IPS DF 6.9 (cell line): ENCODE measurements around the gene GTPBP6.
"Not testable (repeated sequence)": the region's sequence is repeated elsewhere in the genome, so short reads cannot be mapped to it uniquely, and the experiment has no call there.

Source experiments
- DNase-seq: peaks from one replicate; pipeline ENCODE4 v3.0.0-alpha.2; 2013; ENCODE audit warnings: low read depth, low spot score
- H3K27ac ChIP-seq: one replicate; pipeline ENCODE4 v1.5.1; 2013; ENCODE audit warnings: low read length, control low read depth
- H3K27me3 ChIP-seq: 2 replicates; pipeline ENCODE4 v1.6.1; 2013; ENCODE audit warnings: mild to moderate bottlenecking, low read length; ENCODE audit not compliant: control insufficient read depth, insufficient read depth
- H3K36me3 ChIP-seq: 2 replicates; pipeline ENCODE4 v1.6.1; 2013; ENCODE audit warnings: low read length; ENCODE audit not compliant: control insufficient read depth, insufficient read depth
- H3K4me1 ChIP-seq: 2 replicates; pipeline ENCODE4 v1.6.1; 2013; ENCODE audit warnings: low read length; ENCODE audit not compliant: control insufficient read depth, insufficient read depth
- H3K4me3 ChIP-seq: 2 replicates; pipeline ENCODE4 v1.5.1; 2013; ENCODE audit warnings: mild to moderate bottlenecking, low read length
- H3K9me3 ChIP-seq: 2 replicates; pipeline ENCODE4 v1.6.1; 2013; ENCODE audit warnings: low read length, inconsistent platforms; ENCODE audit not compliant: control insufficient read depth, insufficient read depth
- WGBS: extraction: QIAGEN DNeasy Blood & Tissue Kit; methylation state at CpG from one replicate; pipeline ENCODE4 v1.1.7; 2013; ENCODE audit warnings: mixed read lengths, missing lambda C conversion rate; ENCODE audit not compliant: insufficient read length, insufficient coverage; 5-methylcytosine and 5-hydroxymethylcytosine counted together

Gene GTPBP6

GRCh38 chrX:314781-315595 lies 3.6 kb downstream of the GTPBP6 start:
- Histone ChIP-seq H3K4me3 (no peak overlapping the region), H3K36me3 (peaks cover 46% of the 10 kb centered on the region), H3K27ac (no peak overlapping the region), H3K27me3 (no peaks in the 10 kb centered on the region), H3K9me3 (no peaks in the 10 kb centered on the region), H3K4me1 (no peaks in the 10 kb centered on the region)
- no peak for DNase-seq
- WGBS: no CpG with 5 or more reads among the region's 51 CpGs

- no CpG with 5 or more reads among the region's 34 CpGs for WGBS
- Histone ChIP-seq H3K27me3 (no peaks in the 10 kb centered on the region), H3K4me3 (no peak overlapping the region), H3K4me1 (no peaks in the 10 kb centered on the region), H3K27ac (no peak overlapping the region), H3K36me3 (peaks cover 49% of the 10 kb centered on the region), H3K9me3 (no peaks in the 10 kb centered on the region)
- no peak for DNase-seq
Measured at GRCh38 chrX:314049-314448, 4.5 kb downstream of the GTPBP6 start.

GRCh38 chrX:313546-313945 lies 5.0 kb downstream of the GTPBP6 start:
- Histone ChIP-seq H3K4me1 (no peaks in the 10 kb centered on the region), H3K36me3 (peaks cover 49% of the 10 kb centered on the region), H3K27me3 (no peaks in the 10 kb centered on the region), H3K4me3 (no peak overlapping the region), H3K27ac (no peak overlapping the region), H3K9me3 (no peaks in the 10 kb centered on the region)
- no CpG with 5 or more reads among the region's 8 CpGs for WGBS
- DNase-seq: no peak

- H3K36me3 ChIP-seq: peaks cover 52% of the 10 kb centered on the region
- DNase-seq: no peak
- H3K27me3 ChIP-seq: no peaks in the 10 kb centered on the region
- no peaks in the 10 kb centered on the region for H3K9me3 ChIP-seq
- WGBS: no CpG with 5 or more reads among the region's 54 CpGs
- H3K4me3 ChIP-seq: no peak overlapping the region
- H3K27ac ChIP-seq: no peak overlapping the region
- no peaks in the 10 kb centered on the region for H3K4me1 ChIP-seq
Measured at GRCh38 chrX:312621-313331, 5.8 kb downstream of the GTPBP6 start.

GRCh38 chrX:311156-312129 lies 7.2 kb downstream of the GTPBP6 start:
- 100% methylated on average over 6 of the region's 69 CpGs for WGBS
- Histone ChIP-seq H3K27me3 (no peaks in the 10 kb centered on the region), H3K36me3 (peaks cover 59% of the 10 kb centered on the region), H3K4me1 (no peaks in the 10 kb centered on the region), H3K4me3 (no peak overlapping the region), H3K9me3 (no peaks in the 10 kb centered on the region), H3K27ac (no peak overlapping the region)
- DNase-seq: no peak

GRCh38 chrX:310621-311155 lies 7.9 kb downstream of the GTPBP6 start:
- Histone ChIP-seq H3K27me3 (no peaks in the 10 kb centered on the region), H3K36me3 (peaks cover 62% of the 10 kb centered on the region), H3K4me3 (no peak overlapping the region), H3K4me1 (no peaks in the 10 kb centered on the region), H3K9me3 (no peaks in the 10 kb centered on the region), H3K27ac (no peak overlapping the region)
- WGBS: no CpG with 5 or more reads among the region's 25 CpGs
- DNase-seq: no peak

GRCh38 chrX:308821-309520 lies 9.6 kb downstream of the GTPBP6 start:
- Histone ChIP-seq H3K36me3 (peaks cover 59% of the 10 kb centered on the region), H3K4me1 (no peaks in the 10 kb centered on the region), H3K4me3 (no peak overlapping the region), H3K27me3 (no peaks in the 10 kb centered on the region), H3K9me3 (no peaks in the 10 kb centered on the region), H3K27ac (no peak overlapping the region)
- DNase-seq: no peak
- no CpG with 5 or more reads among the region's 30 CpGs for WGBS

GRCh38 chrX:307261-308111 lies 11.1 kb downstream of the GTPBP6 start:
- H3K36me3 ChIP-seq: peaks cover 52% of the 10 kb centered on the region
- no peaks in the 10 kb centered on the region for H3K27me3 ChIP-seq
- WGBS: no CpG with 5 or more reads among the region's 58 CpGs

GRCh38 chrX:306614-307251 lies 11.9 kb downstream of the GTPBP6 start:
- H3K36me3 ChIP-seq: peaks cover 48% of the 10 kb centered on the region

More at GRCh38 chrX:307261-308111, 11.1 kb downstream of the GTPBP6 start:
- no peaks in the 10 kb centered on the region for H3K4me1 ChIP-seq
- no peaks in the 10 kb centered on the region for H3K9me3 ChIP-seq
- no peak overlapping the region for H3K27ac ChIP-seq
- H3K4me3 ChIP-seq: no peak overlapping the region
- no peak for DNase-seq

More at GRCh38 chrX:306614-307251, 11.9 kb downstream of the GTPBP6 start:
- H3K27me3 ChIP-seq, H3K4me3 ChIP-seq, DNase-seq, H3K4me1 ChIP-seq, H3K27ac ChIP-seq, H3K9me3 ChIP-seq: not testable (repeated sequence)
- WGBS: no CpG with 5 or more reads among the region's 3 CpGs
